Fibroblast of upper back skin (primary cell): ENCODE measurements around the gene RBM38.

Experiments used
- DNase-seq: peaks from one replicate; pipeline ENCODE4 v3.0.0-alpha.2; 2013

Gene RBM38

DNA sequence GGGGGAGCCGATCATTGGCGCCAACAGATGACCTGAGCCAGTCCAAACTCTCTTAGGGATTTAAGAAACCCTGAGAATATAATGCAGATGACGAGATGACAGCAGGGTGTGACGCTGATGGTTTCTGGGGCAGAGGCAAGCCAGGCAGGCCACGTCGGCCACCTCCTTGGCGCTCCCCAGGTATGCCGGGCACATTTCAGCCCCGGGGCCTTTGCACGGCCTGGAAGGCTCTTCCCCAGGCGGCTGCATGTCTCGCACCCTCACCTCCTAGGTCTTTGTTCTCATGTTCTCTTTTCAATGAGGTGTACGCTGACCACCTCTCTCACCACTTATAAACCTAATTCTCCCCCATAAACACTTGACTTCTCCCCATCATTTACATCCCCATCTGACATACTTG lies 64.9 kb downstream of the RBM38 start:
- no peak for DNase-seq

DNA sequence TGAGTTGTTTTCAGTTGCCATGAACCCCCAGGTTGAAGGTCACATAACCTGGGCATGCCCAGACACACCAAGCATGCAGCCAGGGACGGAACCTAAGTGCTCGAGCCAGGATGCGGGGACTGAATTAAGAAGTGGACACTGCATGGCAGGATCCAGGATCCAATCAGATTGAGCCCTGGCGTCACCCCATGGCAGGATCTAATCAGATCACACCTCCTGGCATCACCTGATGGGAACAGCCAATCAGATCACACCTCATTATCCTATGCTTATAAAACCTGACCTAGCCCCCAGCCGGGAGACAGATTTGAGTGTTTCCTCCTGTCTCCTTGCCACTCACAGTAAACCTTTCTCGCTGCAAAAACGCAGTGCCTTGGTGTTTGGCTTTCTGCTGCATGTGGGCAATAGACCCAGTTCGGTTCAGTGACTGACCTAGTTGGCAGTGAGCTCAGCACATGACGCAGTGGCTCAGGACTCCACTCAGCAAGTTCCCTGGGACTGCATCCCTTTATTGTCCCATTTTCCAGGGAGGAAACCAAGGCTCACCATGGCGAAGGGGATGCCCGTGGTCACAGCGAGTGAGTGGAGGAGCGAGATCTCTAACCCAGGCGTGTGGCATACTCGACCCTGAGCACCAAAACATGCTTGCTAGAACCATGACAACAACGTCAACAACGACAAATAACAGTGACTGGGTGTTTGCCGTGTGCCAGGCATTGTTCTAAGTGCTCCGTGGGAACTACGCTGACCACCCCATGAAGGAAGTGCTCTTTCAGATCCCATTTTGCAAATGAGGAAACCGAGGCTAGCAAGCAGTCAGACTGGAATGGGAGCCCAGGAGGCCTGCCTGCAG lies 66.3 kb downstream of the RBM38 start:
- DNase-seq, result no peak

DNA sequence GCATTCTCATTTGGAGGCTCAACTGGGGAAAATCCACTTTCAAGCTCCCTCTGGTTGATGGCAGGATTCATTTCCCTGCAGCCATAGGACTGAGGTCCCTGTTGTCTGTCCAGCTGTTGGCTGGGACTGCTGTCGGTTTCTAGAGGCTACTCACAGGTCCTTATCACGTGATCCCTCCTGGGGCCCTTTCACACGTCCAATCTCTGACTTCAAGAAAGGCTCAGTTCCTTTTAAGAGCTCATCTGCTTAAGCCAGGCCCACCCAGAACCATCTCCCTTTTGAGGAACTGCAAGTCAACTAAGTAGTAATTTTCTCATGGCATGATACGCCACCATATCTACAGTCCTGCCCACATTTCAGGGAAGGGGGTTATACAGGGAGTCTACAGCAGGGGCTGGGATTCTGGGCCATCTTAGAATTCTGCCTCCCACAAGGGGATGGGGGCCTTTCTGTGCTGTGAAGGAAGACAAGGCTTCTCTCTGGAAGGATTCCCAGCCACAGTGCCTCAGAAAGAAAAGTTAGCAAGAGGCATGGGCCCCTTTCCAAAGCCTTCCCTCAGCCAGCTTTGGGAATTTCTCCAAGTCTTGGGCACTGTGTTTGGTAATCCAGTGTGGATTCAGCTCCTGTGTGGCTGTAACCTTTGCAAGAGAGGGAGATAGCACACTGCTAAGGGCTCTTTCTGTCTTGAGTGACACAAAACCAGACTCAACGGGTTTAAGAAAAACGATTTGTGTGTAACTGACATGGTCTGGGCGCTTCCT lies 67.4 kb downstream of the RBM38 start:
- DNase-seq, result no peak
